Measurements from ENCODE around the gene ACSS3. TPM values are rescaled to one million over a fixed set of nuclear protein-coding genes. Genes with fewer than 3 reads are reported as not detected.

ACSS3 gene
- total RNA-seq, 1 donor from 2014 or later = 1.1 TPM

GRCh38 chr12:81081726-81082125 is 3.8 kb downstream of the ACSS3 start:
- TF ChIP-seq CTCF (IDR thresholded peaks at IDR 0.05; ENCODE audit: insufficient read depth, low read length, severe bottlenecking) = no peak
- no peak for DNase-seq (ENCODE audit: low read depth)
- Histone ChIP-seq H3K27me3 (ENCODE audit: control insufficient read depth, insufficient read depth, low read length) (no peaks in the 10 kb centered on the region), H3K36me3 (ENCODE audit: control insufficient read depth, insufficient read depth, low read length) (no peaks in the 10 kb centered on the region), H3K4me3 (ENCODE audit: low read depth, low read length) (no peak overlapping the region)
- no peak for FAIRE-seq

GRCh38 chr12:81083018-81083417 is 5.1 kb downstream of the ACSS3 start:
- FAIRE-seq = no peak

GRCh38 chr12:81083906-81084513 is 6.1 kb downstream of the ACSS3 start:
- Histone ChIP-seq H3K36me3 (ENCODE audit: control insufficient read depth, insufficient read depth, low read length) (no peaks in the 10 kb centered on the region), H3K4me3 (ENCODE audit: low read depth, low read length) (no peak overlapping the region), H3K27me3 (ENCODE audit: control insufficient read depth, insufficient read depth, low read length) (no peaks in the 10 kb centered on the region)
- no peak for DNase-seq (ENCODE audit: low read depth)
- no peak for TF ChIP-seq CTCF (IDR thresholded peaks at IDR 0.05; ENCODE audit: insufficient read depth, low read length, severe bottlenecking)
- no peak for FAIRE-seq

More at GRCh38 chr12:81083018-81083417, 5.1 kb downstream of the ACSS3 start:
- DNase-seq (ENCODE audit: low read depth) = no peak
- Histone ChIP-seq H3K27me3 (ENCODE audit: control insufficient read depth, insufficient read depth, low read length) (no peaks in the 10 kb centered on the region), H3K4me3 (ENCODE audit: low read depth, low read length) (no peak overlapping the region), H3K36me3 (ENCODE audit: control insufficient read depth, insufficient read depth, low read length) (no peaks in the 10 kb centered on the region)
- no peak for TF ChIP-seq CTCF (IDR thresholded peaks at IDR 0.05; ENCODE audit: insufficient read depth, low read length, severe bottlenecking)

- H3K36me3 ChIP-seq (ENCODE audit: control insufficient read depth, insufficient read depth, low read length) = no peaks in the 10 kb centered on the region
- no peak for TF ChIP-seq CTCF (IDR thresholded peaks at IDR 0.05; ENCODE audit: insufficient read depth, low read length, severe bottlenecking)
- FAIRE-seq = no peak
- H3K27me3 ChIP-seq (ENCODE audit: control insufficient read depth, insufficient read depth, low read length) = no peaks in the 10 kb centered on the region
- no peak for DNase-seq (ENCODE audit: low read depth)
- no peak overlapping the region for H3K4me3 ChIP-seq (ENCODE audit: low read depth, low read length)
Measured at GRCh38 chr12:81084811-81085350, 7.0 kb downstream of the ACSS3 start.

- no peak for TF ChIP-seq CTCF (IDR thresholded peaks at IDR 0.05; ENCODE audit: insufficient read depth, low read length, severe bottlenecking)
- no peak overlapping the region for H3K4me3 ChIP-seq (ENCODE audit: low read depth, low read length)
- no peak for FAIRE-seq
- no peak for DNase-seq (ENCODE audit: low read depth)
- H3K27me3 ChIP-seq (ENCODE audit: control insufficient read depth, insufficient read depth, low read length) = no peaks in the 10 kb centered on the region
- H3K36me3 ChIP-seq (ENCODE audit: control insufficient read depth, insufficient read depth, low read length) = no peaks in the 10 kb centered on the region
Measured at GRCh38 chr12:81085832-81086231, 8.0 kb downstream of the ACSS3 start.

- no peaks in the 10 kb centered on the region for H3K36me3 ChIP-seq (ENCODE audit: control insufficient read depth, insufficient read depth, low read length)
- no peak overlapping the region for H3K4me3 ChIP-seq (ENCODE audit: low read depth, low read length)
- no peak for TF ChIP-seq CTCF (IDR thresholded peaks at IDR 0.05; ENCODE audit: insufficient read depth, low read length, severe bottlenecking)
- DNase-seq (ENCODE audit: low read depth) (peak; percentile 42), FAIRE-seq (no peak)
- no peaks in the 10 kb centered on the region for H3K27me3 ChIP-seq (ENCODE audit: control insufficient read depth, insufficient read depth, low read length)
Measured at GRCh38 chr12:81086342-81086741, 8.5 kb downstream of the ACSS3 start.

Measured in bronchial epithelial cell (primary cell).